Renal cortex interstitium (tissue), 15 donors: ENCODE data around the gene H2BK1. TPM values are rescaled to one million over a fixed set of nuclear protein-coding genes. Genes with fewer than 3 reads are reported as not detected.

ENCODE experiments used
- DNase-seq, 11 donors: peaks; one replicate each; pipeline ENCODE4 v3.0.0-alpha.2; 2013; ENCODE audit warnings: low read depth in 9 of 11, low spot score in 4 of 11; ENCODE audit errors: extremely low read depth in 1 of 11
- long read RNA-seq, 16 experiments: transcript quantifications; one replicate each; lab custom pipeline, GENCODE V29; 2026
- polyA plus RNA-seq, 3 donors: library from polyadenylated mRNA; unstranded; fragments of 120-200 nt; gene quantifications; one replicate each; pipeline ENCODE4 v1.2.1, GENCODE V29; 2013; ENCODE audit not compliant: insufficient read length in 3 of 3

H2BK1 gene
- not detected for polyA plus RNA-seq
- long read RNA-seq, donor 1 = 0 reads
- long read RNA-seq, donor 2 = 0 reads
- long read RNA-seq, donor 3 = 0 reads
- long read RNA-seq, donor 4 = 0 reads
- long read RNA-seq, donor 5 = 0 reads
- long read RNA-seq, donor 6 = 0 reads
- long read RNA-seq, donor 7 = 0 reads
- long read RNA-seq, donor 8 = 0 reads
- long read RNA-seq, donor 9 = 0 reads
- long read RNA-seq, donor 10 = 0 reads
- long read RNA-seq, donor 11 = 0 reads
- long read RNA-seq, donor 12 = 0 reads
- long read RNA-seq, donor 13 = 0 reads
- long read RNA-seq, donor 14 = 0 reads
- long read RNA-seq, donor 15 = 0 reads
- long read RNA-seq, donor 16 = 0 reads

GRCh38 chr7:151210087-151210854 is at the start of gene H2BK1:
TSS of gene H2BK1 (minus strand) at chr7:151210488. CDS start at chr7:151210318, 170 bp downstream.
- no peak for DNase-seq

DNA sequence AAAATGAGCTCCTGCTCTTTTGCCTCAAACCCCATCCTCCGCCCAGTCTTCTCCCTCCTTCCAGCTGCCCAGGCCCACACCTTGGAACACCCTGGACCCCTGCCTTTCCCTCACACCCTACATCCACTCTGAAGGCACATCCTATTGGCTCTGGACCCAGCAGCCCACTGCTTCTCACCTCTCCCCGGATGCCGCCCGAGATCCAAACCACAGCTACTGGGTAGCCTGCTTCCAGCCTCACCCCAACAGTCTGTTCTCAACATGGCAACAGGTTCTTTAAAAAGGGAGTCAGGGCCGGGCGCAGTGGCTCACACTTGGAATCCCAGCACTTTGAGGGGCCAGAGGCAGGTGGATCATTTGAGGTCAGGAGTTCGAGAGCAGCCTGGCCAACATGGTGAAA is 47.7 kb upstream of the H2BK1 start:
- no peak for DNase-seq

DNA sequence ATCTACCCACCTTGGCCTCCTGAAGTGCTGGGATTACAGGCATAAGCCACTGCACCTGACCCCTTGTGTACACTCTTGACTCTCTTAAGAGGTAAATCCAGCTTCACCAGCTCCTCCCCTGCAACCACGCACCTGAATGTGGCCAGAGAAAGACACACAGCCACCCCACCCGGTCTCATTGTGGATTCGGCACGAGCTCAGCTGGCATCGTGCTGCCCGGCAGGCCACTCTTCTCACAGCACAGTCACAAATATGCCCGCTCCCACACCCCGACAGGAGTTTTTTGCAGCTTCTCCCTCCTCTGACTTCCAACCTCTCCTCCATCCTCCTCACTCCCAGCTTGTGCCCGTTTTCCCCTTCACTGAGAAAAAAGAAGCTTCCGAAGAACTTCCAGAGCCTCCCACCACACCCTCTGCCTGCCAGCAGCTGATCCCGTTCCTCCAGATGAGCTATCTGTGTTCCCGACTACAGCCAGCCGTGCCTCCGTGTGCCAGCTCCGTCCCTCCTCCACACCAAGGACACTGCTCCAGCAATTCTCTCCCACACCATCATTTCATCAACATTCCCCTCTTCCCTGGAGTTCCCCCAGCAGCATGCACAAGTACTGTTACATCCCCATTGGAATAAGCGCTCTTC is 46.2 kb upstream of the H2BK1 start:
- no peak for DNase-seq

DNA sequence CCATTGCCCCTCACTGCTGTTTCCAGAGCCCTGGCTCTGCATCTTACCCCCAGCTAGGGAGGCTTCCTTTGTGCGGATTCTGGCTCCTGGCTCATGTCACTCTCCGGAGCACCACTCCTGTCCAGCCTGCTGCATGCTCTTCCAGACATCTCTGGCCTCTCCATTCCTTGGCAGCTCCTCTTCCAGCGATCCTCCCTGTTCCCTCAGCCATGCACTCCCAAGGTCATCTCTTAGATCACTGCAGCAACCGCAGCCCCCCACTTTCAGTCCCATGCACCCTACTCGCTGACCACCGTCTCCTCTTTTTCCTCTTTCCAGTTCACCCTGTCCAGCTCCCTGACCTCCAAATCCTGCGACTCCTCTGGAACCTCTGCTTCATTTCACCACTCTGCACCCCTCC is 45.1 kb upstream of the H2BK1 start:
- no peak for DNase-seq

DNA sequence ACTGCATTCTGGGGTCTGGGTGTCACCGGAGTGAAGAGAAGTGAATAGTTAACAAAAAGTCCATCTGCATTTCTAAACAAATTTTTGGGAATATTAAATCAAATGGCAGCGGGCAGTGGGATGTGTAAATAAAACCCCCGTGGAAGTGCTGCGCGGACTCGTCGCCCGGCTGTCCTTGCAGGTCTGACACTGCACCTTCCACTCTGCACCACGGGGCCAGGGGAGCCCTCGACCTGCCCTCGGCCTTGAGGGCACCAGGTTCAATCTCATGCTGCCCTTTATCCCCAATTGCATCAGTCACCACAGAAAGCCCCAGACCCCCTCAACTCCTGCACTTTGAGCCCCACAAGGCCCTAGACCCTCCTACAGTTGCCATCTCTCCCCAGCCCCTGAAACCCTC is 44.6 kb upstream of the H2BK1 start:
- no peak for DNase-seq

DNA sequence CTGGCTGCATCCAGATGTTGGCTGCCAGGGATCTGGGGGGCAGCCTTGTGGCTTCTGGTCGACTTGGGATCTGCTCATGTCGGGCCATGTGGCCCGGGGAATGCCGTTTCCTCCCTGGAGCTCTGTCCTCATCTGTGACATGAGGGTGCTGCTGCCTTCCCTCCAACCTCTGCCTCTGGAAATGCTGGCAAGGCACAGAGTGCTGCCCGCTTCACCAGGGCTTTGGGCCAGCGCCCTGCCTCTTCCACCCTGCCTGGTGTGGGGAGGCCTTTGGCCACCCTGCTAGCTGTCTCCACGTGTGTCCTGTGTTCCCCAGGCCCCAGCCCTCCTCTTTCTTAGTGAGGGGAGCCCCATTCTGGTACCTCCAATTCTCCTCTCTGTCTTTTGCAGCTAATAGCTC is 44.0 kb upstream of the H2BK1 start:
- DNase-seq = no peak

DNA sequence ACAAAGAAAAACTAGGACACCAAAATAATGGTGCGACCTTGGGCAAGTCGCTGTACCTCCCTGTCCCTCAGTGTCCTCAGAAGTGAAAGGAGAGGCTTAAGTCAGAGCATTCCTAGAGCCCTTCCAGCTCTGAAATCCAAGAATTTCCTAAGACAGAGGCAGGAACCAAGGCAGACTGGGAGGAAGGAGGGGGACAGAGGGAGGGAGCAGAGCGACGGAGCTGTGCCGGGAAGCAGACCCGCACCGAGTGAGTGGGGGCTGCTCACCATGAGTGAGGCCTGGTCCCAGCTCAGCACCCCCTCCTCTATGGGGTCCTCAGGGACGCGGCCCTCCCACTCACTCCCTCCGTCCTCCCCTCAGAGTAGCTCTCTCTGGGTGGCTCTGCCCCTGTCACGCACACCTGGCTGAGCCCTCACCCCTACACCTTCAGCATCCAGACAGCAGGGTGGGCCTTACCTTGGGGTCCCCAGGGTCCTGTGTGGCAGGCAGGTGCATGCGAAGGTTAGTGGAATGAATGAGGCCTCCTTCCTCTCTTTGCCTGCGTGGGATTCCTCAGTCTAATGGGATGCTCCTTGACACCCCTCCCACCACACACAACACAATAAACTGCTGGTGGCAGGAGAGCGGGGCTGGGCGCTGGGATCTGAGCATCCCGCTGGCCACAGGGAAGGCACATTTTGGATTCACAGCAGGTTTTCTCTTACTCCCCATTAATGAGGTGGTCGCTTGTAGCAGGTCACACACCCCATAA is 42.8 kb upstream of the H2BK1 start:
- no peak for DNase-seq

- DNase-seq = no peak
Measured at GRCh38 chr7:151252561-151252835, 42.2 kb upstream of the H2BK1 start.

DNA sequence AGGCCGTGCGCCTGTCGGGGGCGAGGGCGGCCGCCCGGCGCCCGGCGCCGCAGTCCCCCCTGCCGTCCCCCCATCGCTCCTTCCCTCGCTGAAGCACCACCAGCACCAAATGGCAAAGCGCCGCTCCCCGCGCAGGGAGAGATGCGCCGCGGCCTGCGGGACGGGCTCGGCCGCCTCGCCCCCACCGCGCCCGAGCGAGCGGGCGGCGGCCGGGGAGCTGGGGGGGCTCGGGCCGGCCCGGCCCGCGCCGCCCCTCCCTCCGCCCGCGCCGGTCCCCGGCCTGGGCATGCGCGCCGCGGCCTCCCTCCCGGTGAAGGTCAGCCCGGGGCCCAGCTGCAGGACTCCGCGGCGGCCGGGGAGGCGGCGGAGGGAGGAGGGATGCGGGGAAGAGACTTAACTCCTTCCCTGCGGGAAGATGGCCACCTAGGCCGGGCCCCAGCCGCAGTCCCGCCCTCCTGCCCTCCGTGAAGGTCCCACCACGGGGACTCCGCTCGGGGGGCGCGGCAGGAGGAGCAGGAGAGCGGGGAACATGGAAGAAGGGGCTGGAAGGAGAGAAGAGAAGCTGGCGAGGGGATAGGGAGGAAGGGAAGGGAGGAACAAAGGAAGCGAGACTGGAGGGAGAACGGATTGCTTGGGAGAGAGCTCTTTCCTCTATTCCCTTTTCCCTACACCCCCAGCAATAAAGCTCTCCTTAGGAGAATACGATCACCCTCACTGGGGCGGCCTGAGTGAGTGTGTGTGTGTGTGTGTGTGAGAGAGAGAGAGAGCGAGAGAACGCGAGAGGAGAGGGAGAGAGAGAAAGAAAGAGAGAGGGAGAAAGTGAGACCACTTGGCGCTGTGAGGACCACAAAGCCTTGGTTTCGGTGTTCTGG is 41.6 kb upstream of the H2BK1 start:
- peak in 5 of 11 donors; percentile 72 to 81 (median 78) for DNase-seq

DNA sequence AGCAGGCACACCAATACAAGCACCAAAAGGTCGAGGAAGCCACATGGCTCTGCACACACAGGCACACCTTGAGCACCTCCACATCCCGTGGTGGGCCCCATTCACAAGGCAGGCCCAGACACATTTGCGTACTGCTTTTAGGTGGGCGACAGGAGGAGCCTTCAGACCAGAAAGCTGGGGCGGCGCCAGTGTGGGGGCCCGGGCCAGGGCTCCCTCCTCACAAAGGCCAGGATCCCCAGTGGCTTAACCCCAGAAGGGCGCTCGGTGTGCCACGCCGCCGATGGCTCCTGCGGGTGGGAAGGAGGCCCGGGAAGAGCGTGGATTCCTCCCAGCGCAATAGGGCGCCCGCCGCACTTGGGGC is 41.0 kb upstream of the H2BK1 start:
- no peak for DNase-seq

- no peak for DNase-seq
Measured at GRCh38 chr7:151250181-151251132, 40.2 kb upstream of the H2BK1 start.

DNA sequence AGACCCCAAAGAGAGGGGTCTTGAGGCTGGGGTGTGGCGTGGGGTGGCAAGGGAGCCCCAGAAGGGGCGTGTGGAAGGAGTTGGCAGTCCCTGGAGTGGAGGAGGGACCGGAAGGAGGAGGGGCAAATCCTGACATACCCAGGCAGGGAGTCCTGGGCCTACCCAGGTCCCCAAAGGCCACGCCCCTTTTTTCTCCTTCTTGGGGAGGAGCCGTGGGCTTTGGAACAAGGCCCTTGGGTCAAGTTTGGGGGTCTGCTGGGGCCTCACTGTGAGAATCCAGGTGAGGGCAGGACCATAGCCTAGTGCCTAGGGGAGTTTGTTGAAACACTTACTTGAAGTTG is 39.4 kb upstream of the H2BK1 start:
- DNase-seq = no peak

DNA sequence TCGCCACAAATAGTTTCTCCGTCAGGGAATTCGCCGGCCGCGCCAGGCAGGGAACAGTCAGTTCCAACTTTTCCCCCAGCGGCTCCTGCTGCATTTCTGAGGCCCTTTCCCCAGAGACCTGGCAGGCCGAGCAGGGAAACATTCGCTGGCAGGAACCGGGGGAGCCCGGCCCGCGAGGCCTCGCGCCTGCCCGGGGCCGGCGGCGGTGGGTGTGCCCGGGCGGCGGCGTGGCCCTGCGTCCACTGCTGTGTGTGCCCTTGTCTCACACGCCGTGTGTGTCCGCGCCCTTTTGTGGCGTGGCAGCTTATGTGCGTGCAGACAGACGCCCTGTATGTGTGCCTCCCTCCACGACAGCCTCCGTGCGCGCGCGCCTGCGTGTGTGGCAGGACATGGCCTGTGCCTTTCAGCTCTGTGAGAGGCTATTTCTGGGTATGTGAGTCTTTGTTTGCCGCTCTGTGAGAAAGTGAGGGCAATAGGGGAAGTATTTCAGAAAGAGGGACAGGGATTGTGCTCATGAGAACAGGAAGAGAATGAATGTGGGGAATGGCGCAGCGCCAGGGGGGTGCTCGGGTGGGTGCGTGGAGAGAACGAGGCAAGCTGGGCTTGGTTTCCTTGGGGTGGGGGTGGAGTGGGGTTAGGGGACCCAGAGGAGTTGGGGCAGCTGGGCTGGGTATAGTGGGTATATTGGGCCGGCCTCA is 38.9 kb upstream of the H2BK1 start:
- no peak for DNase-seq

GRCh38 chr7:151248346-151249033 is 38.2 kb upstream of the H2BK1 start, which contains the start of gene SMARCD3:
TSS of gene SMARCD3 (minus strand) at chr7:151248694. CDS start at chr7:151248562, 132 bp downstream.
- DNase-seq = peak in 2 of 11 donors; percentile 73 to 76

- no peak for DNase-seq
Measured at GRCh38 chr7:151247611-151248345, 37.5 kb upstream of the H2BK1 start.
